GM21526 (cell line): ENCODE data around the gene PCYOX1L.

Experiments
- ATAC-seq: cut with Tn5 transposase; IDR thresholded peaks from one replicate; pipeline ENCODE4 v1.9.1; 2021; ENCODE audit warnings: moderate library complexity; ENCODE audit not compliant: unreplicated experiment, low FRiP score

The PCYOX1L gene

GRCh38 chr5:149333711-149334443 lies 24.0 kb upstream of the PCYOX1L start:
- no peak for ATAC-seq

DNA sequence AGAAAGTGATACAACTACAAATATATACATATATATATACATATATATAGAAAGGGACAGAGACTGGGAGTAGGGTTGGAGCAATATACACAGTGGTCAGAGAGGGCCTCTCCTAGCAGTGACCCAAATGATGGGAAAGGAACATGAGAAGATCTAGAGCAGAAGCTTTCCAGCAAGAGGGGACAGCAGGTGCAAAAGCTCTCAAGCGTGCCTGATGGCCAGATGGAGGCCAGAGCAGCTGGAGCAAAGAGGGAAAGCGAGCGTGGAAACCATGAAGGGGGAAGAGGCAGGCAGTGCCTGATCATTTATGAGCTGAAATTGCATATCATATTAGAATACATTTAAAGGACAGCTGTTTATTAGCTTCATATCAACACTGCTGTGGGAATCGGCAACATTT lies 20.1 kb upstream of the PCYOX1L start:
- no peak for ATAC-seq

DNA sequence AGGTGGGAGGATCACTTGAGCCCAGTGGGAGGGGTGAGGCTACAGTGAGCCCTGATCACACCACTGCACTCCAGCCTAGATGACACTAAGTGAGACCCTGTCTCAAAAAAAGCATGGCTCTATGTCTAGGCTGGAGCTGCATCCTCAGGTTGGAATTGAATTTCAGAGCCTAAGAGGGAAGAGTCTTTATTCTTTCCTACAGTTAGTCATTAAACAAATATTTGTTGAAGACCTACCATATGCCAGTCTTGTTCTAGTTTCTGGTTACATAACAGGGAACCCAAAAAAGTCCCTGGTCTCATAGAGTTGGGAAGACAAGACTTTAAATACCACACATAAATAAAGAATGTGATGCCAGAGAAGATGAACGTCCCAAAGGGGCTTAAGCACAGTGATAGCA lies 19.5 kb upstream of the PCYOX1L start:
- no peak for ATAC-seq

GRCh38 chr5:149340920-149341319 lies 16.9 kb upstream of the PCYOX1L start:
- ATAC-seq, result no peak

GRCh38 chr5:149341876-149342275 lies 16.0 kb upstream of the PCYOX1L start:
- no peak for ATAC-seq

DNA sequence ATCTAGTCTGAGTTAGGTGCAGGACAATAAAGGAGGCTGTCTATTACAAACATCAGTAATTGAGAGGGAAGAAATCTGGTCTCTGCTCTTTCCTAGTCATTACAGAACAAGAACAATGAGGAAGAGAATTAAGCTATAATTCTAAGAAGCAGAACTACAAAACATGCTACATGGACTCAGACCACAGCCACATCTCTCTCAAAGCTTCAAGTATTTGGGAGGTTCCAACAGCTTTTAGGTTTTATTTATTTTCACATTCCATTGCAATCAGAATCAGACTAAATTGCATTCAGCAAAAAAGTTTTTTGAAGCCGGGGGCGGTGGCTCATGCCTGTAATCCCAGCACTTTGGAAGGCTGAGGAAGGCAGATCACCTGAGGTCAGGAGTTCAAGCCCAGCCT lies 13.7 kb upstream of the PCYOX1L start:
- no peak for ATAC-seq

DNA sequence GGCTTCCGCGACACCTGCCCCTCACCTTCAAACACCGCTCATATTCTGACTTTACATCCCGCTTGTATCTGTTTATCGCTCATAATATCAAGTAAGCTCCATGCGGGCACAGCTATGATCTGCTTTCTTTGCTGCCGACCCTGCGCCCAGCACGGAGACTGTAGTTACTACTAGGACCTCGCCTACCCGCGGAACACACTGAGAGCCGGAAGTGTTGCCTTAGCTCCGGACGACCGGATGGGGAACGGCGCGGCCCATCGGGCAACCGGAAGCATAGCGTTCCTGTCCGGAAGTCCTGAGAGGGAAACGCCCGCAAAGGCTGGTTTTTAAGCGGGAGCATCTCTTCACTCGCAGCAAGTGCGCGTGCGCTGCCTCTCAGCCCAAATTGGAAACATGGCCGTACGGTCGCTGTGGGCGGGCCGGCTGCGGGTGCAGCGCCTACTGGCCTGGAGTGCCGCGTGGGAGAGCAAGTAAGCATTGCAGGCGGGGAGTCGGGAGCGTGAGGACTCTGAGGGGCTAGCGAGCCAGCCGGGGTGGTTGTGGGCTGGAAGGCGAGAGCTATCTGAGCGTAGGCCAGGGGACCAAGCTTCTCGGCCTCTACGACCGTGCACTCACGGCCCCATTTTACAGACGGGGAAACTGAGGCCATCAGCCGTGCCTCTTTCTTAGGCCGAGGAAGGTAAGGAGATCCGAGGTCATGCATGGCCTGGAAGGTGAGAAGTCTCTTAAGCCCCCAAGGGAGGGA lies 12.5 kb upstream of the PCYOX1L start, which contains the start of gene GRPEL2:
GRPEL2 (plus strand) TSS at position 353 of the 745 bp plus-strand sequence; CDS start at position 394, 41 bp downstream.
- ATAC-seq, result peak; percentile 94

DNA sequence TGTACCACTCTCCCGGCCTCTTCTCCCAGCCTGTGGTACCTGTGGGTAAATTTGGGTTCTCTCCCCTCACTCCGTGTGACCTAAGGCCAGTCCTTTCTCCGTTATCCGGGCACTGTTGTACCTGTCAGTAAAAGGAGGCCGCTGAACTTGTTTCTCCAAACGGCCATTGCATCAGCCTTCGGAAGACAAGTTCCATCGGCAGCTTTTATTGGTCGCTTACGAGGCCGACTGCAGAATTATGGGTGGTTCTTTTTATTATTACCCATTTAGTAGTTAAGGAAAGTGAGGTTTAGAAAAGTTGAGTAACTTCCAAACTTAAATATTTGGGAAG lies 12.0 kb upstream of the PCYOX1L start:
- peak; percentile 4 for ATAC-seq

DNA sequence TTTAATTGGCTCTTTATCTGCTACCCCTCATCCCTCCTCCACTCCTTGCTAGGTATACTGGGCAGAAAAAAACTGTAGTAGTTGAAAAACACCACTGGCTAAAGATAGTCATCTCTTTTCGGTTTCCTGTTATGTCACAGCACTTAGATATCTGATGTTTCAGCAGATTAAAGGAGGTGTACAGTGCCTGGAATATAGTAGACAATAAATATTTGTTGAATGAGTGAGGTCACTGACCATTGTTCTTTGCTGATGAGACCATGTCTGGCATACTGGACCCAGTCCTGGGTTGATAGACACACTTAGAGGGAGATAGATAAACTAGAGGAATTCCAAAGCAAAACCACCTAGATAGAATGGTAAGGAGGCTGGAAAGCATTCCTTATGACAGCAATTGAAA lies 9.3 kb upstream of the PCYOX1L start:
- ATAC-seq, result no peak

- ATAC-seq, result no peak
Measured at GRCh38 chr5:149349382-149349781, 8.5 kb upstream of the PCYOX1L start.

DNA sequence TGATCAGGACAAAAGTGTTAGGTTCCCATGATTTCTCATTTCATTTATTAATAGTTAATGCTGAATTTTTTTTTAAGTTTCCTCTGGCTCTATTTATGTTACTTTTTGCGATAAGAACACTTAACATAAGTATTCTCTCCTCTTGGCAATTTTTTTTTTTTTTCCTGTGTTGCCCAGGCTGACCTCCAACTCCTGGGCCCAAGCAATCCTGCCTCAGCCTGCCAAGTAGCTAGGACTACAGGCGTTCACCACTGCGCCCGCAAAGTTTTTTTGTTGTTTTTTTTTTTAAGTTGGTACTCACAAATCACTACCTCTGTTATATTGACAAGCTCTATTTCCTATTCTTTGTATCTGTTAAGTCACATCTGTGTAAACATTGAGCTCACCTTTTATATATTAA lies 5.7 kb upstream of the PCYOX1L start:
- no peak for ATAC-seq

- no peak for ATAC-seq
Measured at GRCh38 chr5:149353911-149354310, 3.9 kb upstream of the PCYOX1L start.

DNA sequence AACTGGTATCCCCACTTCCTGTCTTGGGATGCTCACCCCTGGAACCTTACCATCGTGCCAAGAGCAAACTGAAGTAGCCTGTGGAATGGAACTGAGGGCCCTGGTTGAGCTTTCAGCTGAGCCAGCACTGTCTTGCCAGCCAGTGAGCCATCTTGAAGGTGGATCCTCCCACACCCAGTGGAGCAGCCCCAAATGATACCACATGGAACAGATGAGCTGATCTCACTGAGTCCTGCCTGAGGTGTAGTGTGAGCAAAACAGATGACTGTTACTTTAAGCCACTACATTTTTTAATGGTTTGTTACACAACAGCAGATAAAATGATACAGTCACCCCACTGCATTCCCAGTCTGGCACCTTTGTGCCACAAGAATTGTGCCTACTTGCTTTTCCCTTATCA lies 2.2 kb upstream of the PCYOX1L start:
- ATAC-seq, result no peak

- ATAC-seq, result no peak
Measured at GRCh38 chr5:149356391-149356790, 1.5 kb upstream of the PCYOX1L start.

GRCh38 chr5:149358294-149358651 lies 427 bp downstream of the PCYOX1L start:
- ATAC-seq, result peak; percentile 7

DNA sequence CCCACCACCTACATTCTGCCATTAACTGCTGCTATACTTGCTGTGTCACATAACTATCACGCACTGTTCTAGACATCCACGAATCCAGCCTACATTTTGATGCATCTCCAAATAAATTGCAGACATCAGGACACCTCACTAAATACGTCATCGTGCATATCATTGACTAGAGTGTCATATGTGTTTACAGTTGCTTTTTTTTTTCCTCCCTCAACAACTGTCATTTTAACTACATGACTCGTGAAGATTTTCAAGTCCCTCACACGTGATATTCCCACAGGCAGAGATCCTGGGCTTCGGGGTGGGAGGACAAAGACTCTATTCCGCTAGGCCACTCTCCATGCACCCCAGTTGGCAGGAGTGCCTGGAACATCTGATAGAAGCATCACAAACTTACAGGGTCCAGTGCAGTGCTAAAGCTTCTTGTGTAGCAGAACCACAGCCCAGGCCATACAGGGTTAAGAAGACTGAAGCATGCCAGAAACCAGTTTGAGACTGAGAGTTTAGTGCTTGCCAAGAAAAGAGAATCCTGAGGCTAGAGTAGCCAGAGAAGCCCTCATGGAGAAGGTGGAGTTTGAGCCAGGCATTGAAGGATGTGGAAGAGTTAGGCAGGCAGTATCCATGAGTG lies 1.1 kb downstream of the PCYOX1L start:
- no peak for ATAC-seq

DNA sequence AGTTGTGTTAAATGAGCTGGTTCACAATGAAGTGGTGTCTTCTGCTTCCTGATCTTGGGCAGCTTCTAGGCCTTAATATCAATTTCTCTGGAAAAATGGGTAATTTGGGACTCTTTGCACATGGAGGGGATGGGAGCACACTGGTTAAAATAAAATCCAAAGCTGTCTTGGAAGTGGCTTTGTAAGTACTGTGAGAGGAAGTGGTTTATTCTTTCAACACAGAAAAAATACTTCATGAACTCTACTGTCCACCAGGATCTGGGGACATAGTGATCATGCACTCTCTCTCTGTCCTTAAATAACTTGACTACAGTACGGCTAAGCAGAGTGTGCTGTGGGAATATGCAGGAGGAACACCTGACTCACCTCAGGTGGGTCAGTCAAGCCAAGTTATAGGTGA lies 2.4 kb downstream of the PCYOX1L start:
- no peak for ATAC-seq

- ATAC-seq, result no peak
Measured at GRCh38 chr5:149362541-149362940, 4.7 kb downstream of the PCYOX1L start.

- no peak for ATAC-seq
Measured at GRCh38 chr5:149363358-149363757, 5.5 kb downstream of the PCYOX1L start.

- no peak for ATAC-seq
Measured at GRCh38 chr5:149363936-149364335, 6.1 kb downstream of the PCYOX1L start.

DNA sequence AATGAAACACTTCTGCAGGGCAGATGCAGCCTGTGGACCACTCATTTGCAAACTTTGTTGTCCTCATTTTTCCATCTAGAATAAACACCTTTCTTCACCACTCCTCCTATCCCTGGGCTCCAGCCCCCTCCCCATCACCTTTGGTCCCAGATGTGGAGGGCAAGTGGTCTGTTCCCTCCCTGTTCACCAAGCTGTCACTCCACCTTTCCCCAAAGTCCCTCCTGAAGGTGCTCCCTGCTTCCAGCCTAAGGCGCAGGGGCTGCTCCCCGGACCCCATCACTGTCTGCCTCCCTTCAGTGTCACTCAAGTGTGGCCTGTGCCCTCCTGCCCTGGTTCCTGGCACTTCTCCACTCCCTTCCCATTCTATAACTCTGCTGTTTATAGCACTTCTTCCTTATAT lies 6.9 kb downstream of the PCYOX1L start:
- no peak for ATAC-seq

GRCh38 chr5:149365418-149365817 lies 7.6 kb downstream of the PCYOX1L start:
- no peak for ATAC-seq
